HepG2 (cell line): ENCODE measurements around the gene ENO1. TPM values are rescaled to one million over a fixed set of nuclear protein-coding genes. Genes with fewer than 3 reads are reported as not detected.
A peak's percentile ranks its signal among the peaks of the same experiment; 100 is the strongest.

ENCODE experiments used
- AGO1 ChIP-seq: fragments of 200-400 bp; formaldehyde crosslinking; IDR thresholded peaks from 2 replicates; pipeline ENCODE4 v1.6.1; 2017; ENCODE audit warnings: mild to moderate bottlenecking, low read depth, low read length, moderate library complexity; ENCODE audit not compliant: poor library complexity, severe bottlenecking
- AHR ChIP-seq: IDR thresholded peaks from 2 replicates; pipeline ENCODE4 v1.6.1; 2018; ENCODE audit warnings: missing genetic modification reagents, missing compliant biosample characterization
- BHLHE40 ChIP-seq: IDR thresholded peaks from 2 replicates; pipeline ENCODE4 v1.6.1; 2011; ENCODE audit warnings: low read length, improper control_type of control experiment
- DMAP1 ChIP-seq: IDR thresholded peaks from 2 replicates; pipeline ENCODE4 v1.6.1; 2016
- HIVEP1 ChIP-seq: sonication (generic); formaldehyde crosslinking; IDR thresholded peaks from 2 replicates; pipeline ENCODE4 v1.4.0; 2020; ENCODE audit warnings: mild to moderate bottlenecking, missing genetic modification reagents
- JUND ChIP-seq: sonication (generic); formaldehyde crosslinking; IDR thresholded peaks from 2 replicates; pipeline ENCODE4 v1.8.0; 2022; ENCODE audit warnings: mild to moderate bottlenecking, missing genetic modification reagents
- NFIC ChIP-seq: IDR thresholded peaks from 2 replicates; pipeline ENCODE4 v1.6.1; 2012; ENCODE audit warnings: mild to moderate bottlenecking, low read length, inconsistent platforms
- SALL1 ChIP-seq: sonication (generic); formaldehyde crosslinking; IDR thresholded peaks from 2 replicates; pipeline ENCODE4 v1.8.0; 2022; ENCODE audit warnings: mild to moderate bottlenecking, missing genetic modification reagents
- YY1 ChIP-seq: IDR thresholded peaks from 2 replicates; pipeline ENCODE4 v1.6.1; 2011; ENCODE audit warnings: low read length, low read depth, moderate library complexity, mild to moderate bottlenecking; ENCODE audit not compliant: insufficient read depth, insufficient replicate concordance
- ZIK1 ChIP-seq: sonication (generic); formaldehyde crosslinking; IDR thresholded peaks from 2 replicates; pipeline ENCODE4 v1.5.0; 2020; ENCODE audit warnings: mild to moderate bottlenecking, low read depth, missing genetic modification reagents, borderline replicate concordance
- ZNF274 ChIP-seq: sonication (generic); formaldehyde crosslinking; IDR thresholded peaks from 2 replicates; pipeline ENCODE4 v1.5.1; 2020; ENCODE audit warnings: mild to moderate bottlenecking, missing genetic modification reagents
- ZNF7 ChIP-seq: IDR thresholded peaks from 2 replicates; pipeline ENCODE4 v1.6.1; 2016; ENCODE audit warnings: missing biosample characterization, missing genetic modification reagents
- polyA plus RNA-seq, 8 experiments: library from polyadenylated mRNA; depleted of rRNA in 3 of 8; stranded (reverse) in 7 of 8; unstranded in 1 of 8; fragments of >200 nt; fragmentation: Illumina TruSeq in 4 of 8; extraction: Trizol in 4 of 8; gene quantifications; 2 replicates each; pipeline versions ENCODE4 v1.2.1 to v1.2.3, GENCODE V29; 2011 to 2016; ENCODE audit warnings: low read depth in 4 of 8, missing spikeins in 1 of 8, mixed read lengths in 1 of 8; ENCODE audit not compliant: insufficient read depth in 1 of 8
- total RNA-seq, 5 experiments: library from RNA; depleted of rRNA; stranded (reverse); fragments of >200 nt; fragmentation: Illumina TruSeq; extraction: Trizol; gene quantifications; 2 replicates each; pipeline ENCODE4 v1.2.3, GENCODE V29; 2016; ENCODE audit warnings: low read depth in 1 of 5
- TF ChIP-seq, protein P1 (sequence below): sonication (generic); formaldehyde crosslinking; conservative IDR thresholded peaks from 2 replicates; pipeline ENCODE4 v1.8.0; 2022; ENCODE audit warnings: low read depth, missing genetic modification reagents
- TF ChIP-seq, protein P2 (sequence below): sonication (generic); formaldehyde crosslinking; IDR thresholded peaks from 2 replicates; pipeline ENCODE4 v1.4.0; 2020; ENCODE audit warnings: missing genetic modification reagents
- TF ChIP-seq, protein P3 (sequence below): fragments of 450-650 bp; IDR thresholded peaks from 2 replicates; pipeline ENCODE4 v1.6.1; 2017; ENCODE audit warnings: mild to moderate bottlenecking
- TF ChIP-seq, protein P4 (sequence below): sonication (generic); formaldehyde crosslinking; IDR thresholded peaks from 2 replicates; pipeline ENCODE4 v1.4.0; 2020; ENCODE audit warnings: mild to moderate bottlenecking, missing genetic modification reagents
- TF ChIP-seq, protein P5 (sequence below): sonication (generic); formaldehyde crosslinking; IDR thresholded peaks from 2 replicates; pipeline ENCODE4 v1.5.1; 2020; ENCODE audit warnings: mild to moderate bottlenecking, missing genetic modification reagents, borderline replicate concordance
- TF ChIP-seq, protein P6 (sequence below): sonication (generic); formaldehyde crosslinking; conservative IDR thresholded peaks from 2 replicates; pipeline ENCODE4 v1.5.0; 2020; ENCODE audit warnings: missing genetic modification reagents

Gene ENO1
- total and polyA plus RNA-seq, 2 of the 13 experiments (the other 11 are each of a cell fraction or from before 2014, with no cell fraction given) = 1,559 to 3,103 TPM

DNA sequence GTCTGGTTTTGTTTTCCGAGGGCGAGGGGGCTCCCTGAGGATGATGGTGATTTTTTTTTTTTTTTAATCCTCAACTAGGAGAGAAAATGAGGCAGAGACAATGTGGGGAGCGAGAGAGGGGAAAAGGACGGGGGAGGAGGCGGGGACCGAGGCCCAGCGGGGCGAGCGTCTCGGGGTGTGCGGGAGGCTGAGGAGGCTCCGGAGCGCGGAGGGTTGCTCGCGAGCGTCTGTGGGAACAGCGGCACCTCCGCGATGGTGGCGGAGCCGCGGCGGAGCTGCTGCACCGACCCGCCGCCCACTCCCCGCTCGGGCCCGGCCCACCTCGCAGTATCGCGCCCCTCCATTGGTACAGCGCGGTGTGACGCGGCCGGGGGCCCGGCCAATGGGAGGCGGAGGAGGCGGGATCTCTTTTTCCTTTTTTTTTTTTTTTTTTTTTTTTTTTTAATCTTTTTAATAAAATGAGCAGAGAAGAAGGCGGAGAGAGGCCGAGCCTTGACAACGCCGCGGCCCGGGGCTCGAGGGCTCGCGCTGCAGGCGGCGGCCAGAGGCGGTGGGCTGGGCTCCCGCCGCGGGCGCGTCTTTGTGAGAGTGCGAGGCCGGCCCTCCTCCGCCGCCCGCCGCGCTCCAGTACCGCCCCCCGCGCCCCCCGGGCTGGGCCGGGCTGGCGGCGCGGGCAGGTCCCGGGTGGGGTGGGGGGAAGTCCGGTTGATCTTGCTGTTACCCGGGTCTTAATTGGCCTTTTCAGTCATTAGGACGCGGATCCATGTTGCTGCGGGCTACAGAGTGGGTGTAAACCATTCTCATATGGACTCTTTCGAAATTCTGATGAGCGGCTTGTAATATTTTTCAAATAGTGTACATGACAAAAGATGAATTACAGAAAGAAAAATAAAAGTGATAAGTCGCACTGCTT is 60.8 kb downstream of the ENO1 start, which contains the start of gene RERE (continued):
- TF ChIP-seq, protein P1, sequence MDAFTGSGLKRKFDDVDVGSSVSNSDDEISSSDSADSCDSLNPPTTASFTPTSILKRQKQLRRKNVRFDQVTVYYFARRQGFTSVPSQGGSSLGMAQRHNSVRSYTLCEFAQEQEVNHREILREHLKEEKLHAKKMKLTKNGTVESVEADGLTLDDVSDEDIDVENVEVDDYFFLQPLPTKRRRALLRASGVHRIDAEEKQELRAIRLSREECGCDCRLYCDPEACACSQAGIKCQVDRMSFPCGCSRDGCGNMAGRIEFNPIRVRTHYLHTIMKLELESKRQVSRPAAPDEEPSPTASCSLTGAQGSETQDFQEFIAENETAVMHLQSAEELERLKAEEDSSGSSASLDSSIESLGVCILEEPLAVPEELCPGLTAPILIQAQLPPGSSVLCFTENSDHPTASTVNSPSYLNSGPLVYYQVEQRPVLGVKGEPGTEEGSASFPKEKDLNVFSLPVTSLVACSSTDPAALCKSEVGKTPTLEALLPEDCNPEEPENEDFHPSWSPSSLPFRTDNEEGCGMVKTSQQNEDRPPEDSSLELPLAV (CRISPR knock-in tag) = no peak
- TF ChIP-seq, protein P2, sequence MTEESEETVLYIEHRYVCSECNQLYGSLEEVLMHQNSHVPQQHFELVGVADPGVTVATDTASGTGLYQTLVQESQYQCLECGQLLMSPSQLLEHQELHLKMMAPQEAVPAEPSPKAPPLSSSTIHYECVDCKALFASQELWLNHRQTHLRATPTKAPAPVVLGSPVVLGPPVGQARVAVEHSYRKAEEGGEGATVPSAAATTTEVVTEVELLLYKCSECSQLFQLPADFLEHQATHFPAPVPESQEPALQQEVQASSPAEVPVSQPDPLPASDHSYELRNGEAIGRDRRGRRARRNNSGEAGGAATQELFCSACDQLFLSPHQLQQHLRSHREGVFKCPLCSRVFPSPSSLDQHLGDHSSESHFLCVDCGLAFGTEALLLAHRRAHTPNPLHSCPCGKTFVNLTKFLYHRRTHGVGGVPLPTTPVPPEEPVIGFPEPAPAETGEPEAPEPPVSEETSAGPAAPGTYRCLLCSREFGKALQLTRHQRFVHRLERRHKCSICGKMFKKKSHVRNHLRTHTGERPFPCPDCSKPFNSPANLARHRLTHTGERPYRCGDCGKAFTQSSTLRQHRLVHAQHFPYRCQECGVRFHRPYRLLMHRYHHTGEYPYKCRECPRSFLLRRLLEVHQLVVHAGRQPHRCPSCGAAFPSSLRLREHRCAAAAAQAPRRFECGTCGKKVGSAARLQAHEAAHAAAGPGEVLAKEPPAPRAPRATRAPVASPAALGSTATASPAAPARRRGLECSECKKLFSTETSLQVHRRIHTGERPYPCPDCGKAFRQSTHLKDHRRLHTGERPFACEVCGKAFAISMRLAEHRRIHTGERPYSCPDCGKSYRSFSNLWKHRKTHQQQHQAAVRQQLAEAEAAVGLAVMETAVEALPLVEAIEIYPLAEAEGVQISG (CRISPR knock-in tag) = peak; percentile 62
- TF ChIP-seq, protein P3, sequence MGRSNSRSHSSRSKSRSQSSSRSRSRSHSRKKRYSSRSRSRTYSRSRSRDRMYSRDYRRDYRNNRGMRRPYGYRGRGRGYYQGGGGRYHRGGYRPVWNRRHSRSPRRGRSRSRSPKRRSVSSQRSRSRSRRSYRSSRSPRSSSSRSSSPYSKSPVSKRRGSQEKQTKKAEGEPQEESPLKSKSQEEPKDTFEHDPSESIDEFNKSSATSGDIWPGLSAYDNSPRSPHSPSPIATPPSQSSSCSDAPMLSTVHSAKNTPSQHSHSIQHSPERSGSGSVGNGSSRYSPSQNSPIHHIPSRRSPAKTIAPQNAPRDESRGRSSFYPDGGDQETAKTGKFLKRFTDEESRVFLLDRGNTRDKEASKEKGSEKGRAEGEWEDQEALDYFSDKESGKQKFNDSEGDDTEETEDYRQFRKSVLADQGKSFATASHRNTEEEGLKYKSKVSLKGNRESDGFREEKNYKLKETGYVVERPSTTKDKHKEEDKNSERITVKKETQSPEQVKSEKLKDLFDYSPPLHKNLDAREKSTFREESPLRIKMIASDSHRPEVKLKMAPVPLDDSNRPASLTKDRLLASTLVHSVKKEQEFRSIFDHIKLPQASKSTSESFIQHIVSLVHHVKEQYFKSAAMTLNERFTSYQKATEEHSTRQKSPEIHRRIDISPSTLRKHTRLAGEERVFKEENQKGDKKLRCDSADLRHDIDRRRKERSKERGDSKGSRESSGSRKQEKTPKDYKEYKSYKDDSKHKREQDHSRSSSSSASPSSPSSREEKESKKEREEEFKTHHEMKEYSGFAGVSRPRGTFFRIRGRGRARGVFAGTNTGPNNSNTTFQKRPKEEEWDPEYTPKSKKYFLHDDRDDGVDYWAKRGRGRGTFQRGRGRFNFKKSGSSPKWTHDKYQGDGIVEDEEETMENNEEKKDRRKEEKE = no peak
- TF ChIP-seq SALL1 = 0 out of 2 replicates have a peak, but pooled peaks have one; percentile 51
- no peak for TF ChIP-seq AHR (CRISPR knock-in tag)
- no peak for TF ChIP-seq NFIC
- no peak for TF ChIP-seq JUND (CRISPR knock-in tag)
- TF ChIP-seq DMAP1 (CRISPR knock-in tag) = peak; percentile 45; the same call in 1 of the 2 replicates
- TF ChIP-seq BHLHE40 = no peak
- TF ChIP-seq AGO1 = no peak
- peak; percentile 83 for TF ChIP-seq YY1
- TF ChIP-seq, protein P4, sequence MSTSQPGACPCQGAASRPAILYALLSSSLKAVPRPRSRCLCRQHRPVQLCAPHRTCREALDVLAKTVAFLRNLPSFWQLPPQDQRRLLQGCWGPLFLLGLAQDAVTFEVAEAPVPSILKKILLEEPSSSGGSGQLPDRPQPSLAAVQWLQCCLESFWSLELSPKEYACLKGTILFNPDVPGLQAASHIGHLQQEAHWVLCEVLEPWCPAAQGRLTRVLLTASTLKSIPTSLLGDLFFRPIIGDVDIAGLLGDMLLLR (CRISPR knock-in tag) = no peak
- TF ChIP-seq ZIK1 (CRISPR knock-in tag) = 0 out of 2 replicates have a peak, but pooled peaks have one; percentile 20
- TF ChIP-seq, protein P5, sequence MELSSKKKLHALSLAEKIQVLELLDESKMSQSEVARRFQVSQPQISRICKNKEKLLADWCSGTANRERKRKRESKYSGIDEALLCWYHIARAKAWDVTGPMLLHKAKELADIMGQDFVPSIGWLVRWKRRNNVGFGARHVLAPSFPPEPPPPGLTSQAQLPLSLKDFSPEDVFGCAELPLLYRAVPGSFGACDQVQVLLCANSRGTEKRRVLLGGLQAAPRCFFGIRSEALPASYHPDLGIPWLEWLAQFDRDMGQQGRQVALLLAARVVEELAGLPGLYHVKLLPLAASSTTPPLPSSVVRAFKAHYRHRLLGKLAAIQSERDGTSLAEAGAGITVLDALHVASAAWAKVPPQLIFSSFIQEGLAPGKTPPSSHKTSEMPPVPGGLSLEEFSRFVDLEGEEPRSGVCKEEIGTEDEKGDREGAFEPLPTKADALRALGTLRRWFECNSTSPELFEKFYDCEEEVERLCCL = no peak
- no peak for TF ChIP-seq ZNF274 (CRISPR knock-in tag)
- TF ChIP-seq HIVEP1 (CRISPR knock-in tag) = no peak
- no peak for TF ChIP-seq ZNF7 (CRISPR knock-in tag)
- TF ChIP-seq, protein P6, sequence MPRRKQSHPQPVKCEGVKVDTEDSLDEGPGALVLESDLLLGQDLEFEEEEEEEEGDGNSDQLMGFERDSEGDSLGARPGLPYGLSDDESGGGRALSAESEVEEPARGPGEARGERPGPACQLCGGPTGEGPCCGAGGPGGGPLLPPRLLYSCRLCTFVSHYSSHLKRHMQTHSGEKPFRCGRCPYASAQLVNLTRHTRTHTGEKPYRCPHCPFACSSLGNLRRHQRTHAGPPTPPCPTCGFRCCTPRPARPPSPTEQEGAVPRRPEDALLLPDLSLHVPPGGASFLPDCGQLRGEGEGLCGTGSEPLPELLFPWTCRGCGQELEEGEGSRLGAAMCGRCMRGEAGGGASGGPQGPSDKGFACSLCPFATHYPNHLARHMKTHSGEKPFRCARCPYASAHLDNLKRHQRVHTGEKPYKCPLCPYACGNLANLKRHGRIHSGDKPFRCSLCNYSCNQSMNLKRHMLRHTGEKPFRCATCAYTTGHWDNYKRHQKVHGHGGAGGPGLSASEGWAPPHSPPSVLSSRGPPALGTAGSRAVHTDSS (CRISPR knock-in tag) = no peak
